Activated CD4-positive, alpha-beta T cell treated with anti-CD3 and anti-CD28 coated beads for 48 hours (primary cell): ENCODE measurements around the gene SLC11A2.
A peak's percentile ranks its signal among the peaks of the same experiment; 100 is the strongest.

Source experiments
- DNase-seq: peaks from one replicate; pipeline ENCODE4 v3.0.0-alpha.2; 2020

The SLC11A2 gene

DNA sequence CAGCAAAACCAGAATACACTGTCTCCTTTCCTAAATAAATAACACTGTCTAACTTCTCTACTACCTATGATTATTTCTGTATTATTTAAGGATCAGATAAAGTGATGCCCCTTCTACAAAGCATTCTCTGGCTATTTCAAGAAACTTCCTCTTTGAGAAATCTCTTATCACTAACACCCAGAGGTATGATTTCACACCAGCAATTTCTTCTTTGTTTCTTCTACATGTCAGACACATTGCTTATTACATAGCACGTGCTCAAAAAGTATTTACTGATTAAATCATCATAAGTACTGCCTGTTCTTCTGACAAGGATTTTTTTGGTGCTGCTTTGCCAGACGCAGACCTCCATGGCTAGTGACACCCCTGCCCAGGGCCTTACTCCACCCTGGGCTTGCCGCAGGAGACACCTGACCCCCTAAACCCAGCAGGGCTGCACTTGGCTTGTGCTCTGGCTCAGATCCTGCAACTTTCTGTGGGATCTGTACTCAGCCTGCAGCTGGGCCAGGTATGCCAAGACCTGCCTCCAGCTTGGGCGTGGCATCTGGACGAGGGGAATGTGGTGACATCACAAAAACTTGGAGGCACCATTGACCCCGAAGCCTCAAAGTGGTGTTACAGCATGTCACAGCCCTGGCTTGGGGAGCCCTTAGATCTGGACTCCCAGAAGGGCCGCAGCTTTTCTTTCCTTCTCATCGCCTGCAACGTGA, 89.2 kb downstream of the SLC11A2 start:
- no peak for DNase-seq

- DNase-seq: no peak
Measured at GRCh38 chr12:50934981-50935807, 91.0 kb downstream of the SLC11A2 start.

DNA sequence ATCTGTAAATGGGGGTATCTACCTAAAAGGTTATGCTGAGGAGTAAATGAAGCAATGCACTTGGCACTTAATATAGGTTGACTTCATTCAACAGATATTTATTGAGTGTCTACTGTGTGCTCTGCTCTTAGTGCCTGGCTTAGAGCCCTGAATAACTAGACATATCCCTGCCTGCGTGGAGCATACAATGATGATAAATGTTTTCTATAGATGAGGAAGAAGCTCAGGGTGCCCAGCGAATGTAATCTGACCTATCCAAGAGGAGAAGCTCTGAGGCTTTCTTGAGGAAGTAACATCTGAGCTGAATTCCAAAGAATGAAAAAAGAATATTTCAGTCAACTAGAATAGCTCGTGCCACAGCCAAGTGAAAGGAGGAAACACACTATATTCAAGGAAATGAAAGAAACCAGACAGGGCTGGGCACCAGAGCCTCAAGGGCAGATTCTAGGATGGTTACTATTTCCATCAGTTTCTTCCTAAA, 91.8 kb downstream of the SLC11A2 start:
- DNase-seq: no peak

- DNase-seq: no peak
Measured at GRCh38 chr12:50933459-50934124, 92.6 kb downstream of the SLC11A2 start.

DNA sequence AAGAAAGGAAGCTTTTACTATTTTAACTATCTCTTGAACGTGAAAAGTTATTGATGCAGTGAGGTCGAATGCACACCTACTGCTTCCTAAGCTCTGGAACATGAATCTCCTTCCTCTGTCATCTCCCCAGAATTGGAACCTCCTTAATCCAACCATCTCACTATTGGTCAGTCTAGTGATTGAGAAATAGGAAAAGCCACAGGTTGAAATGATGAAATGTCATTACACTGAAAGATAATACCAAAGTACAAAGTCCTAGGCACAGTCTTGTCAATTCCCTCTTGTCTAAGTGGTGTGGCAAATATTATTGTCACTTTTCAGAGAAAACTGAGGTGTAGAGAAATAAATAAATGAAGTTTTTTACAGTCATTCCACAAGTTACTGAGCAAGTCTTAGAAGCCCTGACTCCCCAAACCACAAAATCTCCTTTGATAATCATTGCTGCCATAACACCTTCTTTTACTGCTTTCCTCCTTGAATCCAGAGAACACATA, 93.3 kb downstream of the SLC11A2 start:
- DNase-seq: no peak

DNA sequence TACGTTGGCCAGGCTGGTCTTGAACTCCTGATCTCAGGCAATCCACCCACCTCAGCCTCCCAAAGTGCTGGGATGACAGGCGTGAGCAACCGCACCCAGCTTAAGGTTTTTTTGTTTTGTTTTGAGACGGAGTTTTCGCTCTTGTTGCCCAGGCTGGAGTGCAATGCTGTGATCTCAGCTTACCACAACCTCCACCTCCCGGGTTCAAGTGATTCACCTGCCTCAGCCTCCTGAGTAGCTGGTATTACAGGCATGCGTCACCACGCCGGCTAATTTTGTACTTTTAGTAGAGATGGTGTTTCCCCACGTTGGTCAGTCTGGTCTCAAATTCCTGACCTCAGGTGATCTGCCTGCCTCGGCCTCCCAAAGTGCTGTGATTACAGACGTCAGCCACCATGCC, 95.7 kb downstream of the SLC11A2 start:
- peak; percentile 15 for DNase-seq

GRCh38 chr12:50929831-50930230, 96.4 kb downstream of the SLC11A2 start:
- no peak for DNase-seq
